Tibial nerve (tissue), 3 donors: Measurements from ENCODE around the gene MATR3.

Experiments
- POLR2A ChIP-seq, 2 donors: fragments of 450-650 bp; IDR thresholded peaks; one replicate each; pipeline ENCODE4 v1.6.1; 2017; ENCODE audit warnings: antibody characterized with exemption in 2 of 2, mild to moderate bottlenecking in 2 of 2, moderate library complexity in 2 of 2
- TF ChIP-seq, protein P1 (sequence below), 5 experiments: fragments of 200-600 bp in 3 of 5; fragments of 450-650 bp in 2 of 5; sonication (generic) in 3 of 5; IDR thresholded peaks; one replicate each; pipeline ENCODE4 v1.5.1; 2016 to 2019; ENCODE audit warnings: antibody characterized with exemption in 5 of 5, mild to moderate bottlenecking in 3 of 5, moderate library complexity in 2 of 5

DNA sequence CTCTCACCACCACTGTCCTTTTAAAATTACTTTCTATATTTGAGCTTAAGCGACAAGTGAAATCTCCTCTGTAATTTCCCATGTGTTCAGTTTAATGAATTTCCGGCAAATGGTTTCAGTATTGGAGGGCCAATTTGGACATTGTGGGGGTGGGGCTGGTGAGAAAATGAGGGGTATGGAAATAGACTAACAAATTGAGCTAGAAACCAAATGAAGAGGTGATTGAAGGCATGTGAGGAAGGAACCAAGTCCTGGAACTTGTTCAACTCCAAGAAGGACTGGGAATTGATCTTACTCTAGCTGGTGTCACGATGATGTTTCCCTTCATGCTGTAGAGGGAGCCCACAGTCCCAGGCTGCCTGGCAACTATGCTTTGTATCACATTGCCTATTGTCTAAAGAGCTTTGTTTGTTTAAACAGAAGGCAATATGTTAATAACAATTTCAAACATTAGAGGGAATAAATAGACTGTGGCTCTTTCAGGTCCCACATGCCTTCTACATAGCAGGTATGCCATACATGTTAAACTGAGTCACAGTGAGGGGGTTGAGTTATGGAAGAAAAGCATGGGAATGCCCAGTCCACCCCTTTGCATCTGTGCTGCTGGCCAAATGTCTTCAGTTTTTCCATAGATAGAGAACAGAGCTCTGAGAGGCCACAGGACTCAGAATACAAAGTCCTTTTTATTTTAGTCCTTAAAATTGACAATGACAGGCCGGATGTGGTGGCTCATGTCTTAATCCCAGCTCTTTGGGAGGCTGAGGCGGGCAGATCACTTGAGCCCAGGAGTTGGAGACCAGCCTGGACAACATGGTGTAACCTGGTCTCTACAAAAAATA is 25.0 kb upstream of the MATR3 start:
- TF ChIP-seq, protein P1, sequence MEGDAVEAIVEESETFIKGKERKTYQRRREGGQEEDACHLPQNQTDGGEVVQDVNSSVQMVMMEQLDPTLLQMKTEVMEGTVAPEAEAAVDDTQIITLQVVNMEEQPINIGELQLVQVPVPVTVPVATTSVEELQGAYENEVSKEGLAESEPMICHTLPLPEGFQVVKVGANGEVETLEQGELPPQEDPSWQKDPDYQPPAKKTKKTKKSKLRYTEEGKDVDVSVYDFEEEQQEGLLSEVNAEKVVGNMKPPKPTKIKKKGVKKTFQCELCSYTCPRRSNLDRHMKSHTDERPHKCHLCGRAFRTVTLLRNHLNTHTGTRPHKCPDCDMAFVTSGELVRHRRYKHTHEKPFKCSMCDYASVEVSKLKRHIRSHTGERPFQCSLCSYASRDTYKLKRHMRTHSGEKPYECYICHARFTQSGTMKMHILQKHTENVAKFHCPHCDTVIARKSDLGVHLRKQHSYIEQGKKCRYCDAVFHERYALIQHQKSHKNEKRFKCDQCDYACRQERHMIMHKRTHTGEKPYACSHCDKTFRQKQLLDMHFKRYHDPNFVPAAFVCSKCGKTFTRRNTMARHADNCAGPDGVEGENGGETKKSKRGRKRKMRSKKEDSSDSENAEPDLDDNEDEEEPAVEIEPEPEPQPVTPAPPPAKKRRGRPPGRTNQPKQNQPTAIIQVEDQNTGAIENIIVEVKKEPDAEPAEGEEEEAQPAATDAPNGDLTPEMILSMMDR (IDR thresholded peaks at IDR 0.05) = no peak
- TF ChIP-seq POLR2A (IDR thresholded peaks at IDR 0.05) = no peak
